PC-3 (cell line): ENCODE measurements around the gene ITM2C. TPM values are rescaled to one million over a fixed set of nuclear protein-coding genes. Genes with fewer than 3 reads are reported as not detected.

Experiments used
- ATAC-seq: fragments of 200-7000 bp; cut with Tn5 transposase; 2 replicates; pipeline ENCODE4 v1.9.1; 2020; ENCODE audit warnings: mild to moderate bottlenecking, moderate library complexity
- BruUV-seq: library from RNA; stranded (reverse); fragments of 400-500 nt; replicated peaks from 2 replicates; lab custom pipeline; 2021; lab: Mats Ljungman, UMichigan
- CTCF ChIA-PET: fragments of 300-600 bp; sonication (Branson Sonifier 250); formaldehyde crosslinking; loops from one replicate; lab custom pipeline; 2022; ENCODE audit warnings: antibody characterized with exemption; lab: Charles Lee
- POLR2A ChIA-PET: fragments of 300-600 bp; sonication (Branson Sonifier 250); formaldehyde crosslinking; loops from one replicate; lab custom pipeline; 2022; ENCODE audit warnings: antibody characterized with exemption; ENCODE audit not compliant: unreplicated experiment; lab: Charles Lee
- DNase-seq: peaks from one replicate; pipeline ENCODE4 v3.0.0-alpha.2; 2015
- H2AFZ ChIP-seq: fragments of 300-600 bp; sonication (generic); 2 replicates; pipeline ENCODE4 v1.6.0; 2016; ENCODE audit warnings: antibody characterized with exemption, low read length
- H3F3A ChIP-seq: fragments of 300-600 bp; sonication (generic); one replicate; pipeline ENCODE4 v1.6.0; 2017; ENCODE audit warnings: antibody characterized with exemption, low read length, control low read depth, mild to moderate bottlenecking; ENCODE audit not compliant: unreplicated experiment
- H3K27ac ChIP-seq: fragments of 300-600 bp; sonication (generic); 2 replicates; pipeline ENCODE4 v1.5.1; 2016; ENCODE audit warnings: mild to moderate bottlenecking, low read length
- H3K27me3 ChIP-seq: fragments of 300-600 bp; sonication (generic); 2 replicates; pipeline ENCODE4 v1.6.1; 2016; ENCODE audit warnings: low read length, mixed read lengths
- H3K36me3 ChIP-seq: fragments of 300-600 bp; sonication (generic); 2 replicates; pipeline ENCODE4 v1.6.1; 2016; ENCODE audit warnings: low read depth, mixed run types, low read length, mixed read lengths
- H3K4me1 ChIP-seq: fragments of 300-600 bp; sonication (generic); 2 replicates; pipeline ENCODE4 v1.5.1; 2016; ENCODE audit warnings: low read length; ENCODE audit not compliant: insufficient read depth
- H3K4me2 ChIP-seq: fragments of 300-600 bp; sonication (generic); 2 replicates; pipeline ENCODE4 v1.6.0; 2016; ENCODE audit warnings: low read length
- H3K4me3 ChIP-seq: fragments of 300-600 bp; sonication (generic); 2 replicates; pipeline ENCODE4 v1.5.1; 2016; ENCODE audit warnings: mild to moderate bottlenecking, low read length, mixed read lengths
- H3K79me2 ChIP-seq: fragments of 300-600 bp; sonication (generic); 2 replicates; pipeline ENCODE4 v1.6.1; 2017; ENCODE audit warnings: low read length, mixed read lengths
- H3K9ac ChIP-seq: fragments of 300-600 bp; sonication (generic); 2 replicates; pipeline ENCODE4 v1.6.0; 2016; ENCODE audit warnings: mild to moderate bottlenecking, low read length
- H3K9me2 ChIP-seq: fragments of 300-600 bp; sonication (generic); replicated peaks from 2 replicates; pipeline ENCODE4 v1.6.1; 2016; ENCODE audit warnings: mixed run types, low read length, mixed read lengths
- H3K9me3 ChIP-seq: fragments of 300-600 bp; sonication (generic); 2 replicates; pipeline ENCODE4 v1.6.1; 2016; ENCODE audit warnings: low read length, mixed read lengths
- H4K20me1 ChIP-seq: fragments of 300-600 bp; sonication (generic); 2 replicates; pipeline ENCODE4 v1.6.1; 2016; ENCODE audit warnings: low read length, mixed read lengths
- CTCF ChIP-seq: fragments of 300-600 bp; sonication (generic); conservative IDR thresholded peaks from 2 replicates; pipeline ENCODE4 v1.5.1; 2017; ENCODE audit warnings: antibody characterized with exemption, low read depth, mild to moderate bottlenecking, low read length
- EZH2 ChIP-seq: fragments of 300-600 bp; sonication (generic); IDR thresholded peaks from one replicate; pipeline ENCODE4 v1.6.1; 2017; ENCODE audit warnings: antibody characterized with exemption, mild to moderate bottlenecking, low read length; ENCODE audit not compliant: unreplicated experiment
- EZH2phosphoT487 ChIP-seq: fragments of 300-600 bp; sonication (generic); IDR thresholded peaks from 2 replicates; pipeline ENCODE4 v1.6.1; 2018; ENCODE audit warnings: mild to moderate bottlenecking, antibody characterized with exemption, low read length, borderline replicate concordance
- intact Hi-C: fragments of 100-400 bp; cut with micrococcal nuclease; formaldehyde crosslinking; loops from 2 replicates; pipeline ENCODE4 v1.9.0; 2023
- total RNA-seq: library from RNA; depleted of rRNA; stranded (reverse); fragments of >200 nt; gene quantifications from 2 replicates; pipeline ENCODE4 v1.2.3, GENCODE V29; 2014

The ITM2C gene
- total RNA-seq, 1 experiment from 2014 or later: 111 TPM

- H3K27ac ChIP-seq: no peak overlapping the region
- ATAC-seq (no peak), DNase-seq (no peak)
- TF ChIP-seq EZH2 (no peak), CTCF (no peak), EZH2phosphoT487 (no peak)
- intact Hi-C loops: no loop called here
- H3K4me2 ChIP-seq: no peak overlapping the region
- no TSS peak for BruUV-seq
- no peaks in the 10 kb centered on the region for H3K36me3 ChIP-seq
- H3K9me2 ChIP-seq: no peaks in the 10 kb centered on the region
- no peaks in the 10 kb centered on the region for H3K27me3 ChIP-seq
- H3K9ac ChIP-seq: no peak overlapping the region
- no peaks in the 10 kb centered on the region for H3K9me3 ChIP-seq
- H3K79me2 ChIP-seq: no peaks in the 10 kb centered on the region
- no peaks in the 10 kb centered on the region for H3K4me1 ChIP-seq
- no peaks in the 10 kb centered on the region for H3F3A ChIP-seq
- H3K4me3 ChIP-seq: no peak overlapping the region
- CTCF ChIA-PET: no interaction called here
- H2AFZ ChIP-seq: no peak overlapping the region
- POLR2A ChIA-PET: no interaction called here
- H4K20me1 ChIP-seq: no peaks in the 10 kb centered on the region
These were observed 20.9 kb downstream of the ITM2C start for GRCh38 chr2:230885463-230886130.

GRCh38 chr2:230886206-230886605 is 21.5 kb downstream of the ITM2C start:
- TF ChIP-seq EZH2phosphoT487: no peak
- TF ChIP-seq EZH2: no peak
- TF ChIP-seq CTCF: no peak
- Histone ChIP-seq H3K9ac (no peak overlapping the region), H3K27me3 (no peaks in the 10 kb centered on the region), H2AFZ (no peak overlapping the region), H3K4me3 (no peak overlapping the region), H3F3A (no peaks in the 10 kb centered on the region), H4K20me1 (no peaks in the 10 kb centered on the region), H3K9me2 (no peaks in the 10 kb centered on the region), H3K79me2 (no peaks in the 10 kb centered on the region), H3K36me3 (no peaks in the 10 kb centered on the region), H3K9me3 (no peaks in the 10 kb centered on the region), H3K27ac (no peak overlapping the region), H3K4me2 (no peak overlapping the region), H3K4me1 (no peaks in the 10 kb centered on the region)
- ATAC-seq (no peak), DNase-seq (no peak)
- POLR2A ChIA-PET: no interaction called here
- no TSS peak for BruUV-seq
- intact Hi-C loops: no loop called here
- CTCF ChIA-PET: no interaction called here

- Histone ChIP-seq H3F3A (no peaks in the 10 kb centered on the region), H3K4me2 (no peak overlapping the region), H4K20me1 (no peaks in the 10 kb centered on the region), H3K9me3 (no peaks in the 10 kb centered on the region), H3K4me1 (no peaks in the 10 kb centered on the region), H2AFZ (no peak overlapping the region), H3K27ac (no peak overlapping the region), H3K9ac (no peak overlapping the region), H3K79me2 (no peaks in the 10 kb centered on the region), H3K36me3 (no peaks in the 10 kb centered on the region), H3K27me3 (no peaks in the 10 kb centered on the region), H3K4me3 (no peak overlapping the region), H3K9me2 (no peaks in the 10 kb centered on the region)
- ATAC-seq: no peak
- no peak for TF ChIP-seq EZH2
- TF ChIP-seq CTCF: no peak
- TF ChIP-seq EZH2phosphoT487: no peak
- no TSS peak for BruUV-seq
- POLR2A ChIA-PET: no interaction called here
- intact Hi-C loops: no loop called here
- CTCF ChIA-PET: no interaction called here
- no peak for DNase-seq
These were observed 21.9 kb downstream of the ITM2C start for GRCh38 chr2:230886671-230887071.
